HG02884 (cell line): Measurements from ENCODE around the gene UGCG.
"Not testable (repeated sequence)": the region's sequence is repeated elsewhere in the genome, so short reads cannot be mapped to it uniquely, and the experiment has no call there.

Experiments
- ATAC-seq: cut with Tn5 transposase; IDR thresholded peaks from one replicate; pipeline ENCODE4 v1.9.1; 2021; ENCODE audit warnings: mild to moderate bottlenecking, moderate library complexity; ENCODE audit not compliant: unreplicated experiment

Gene UGCG

DNA sequence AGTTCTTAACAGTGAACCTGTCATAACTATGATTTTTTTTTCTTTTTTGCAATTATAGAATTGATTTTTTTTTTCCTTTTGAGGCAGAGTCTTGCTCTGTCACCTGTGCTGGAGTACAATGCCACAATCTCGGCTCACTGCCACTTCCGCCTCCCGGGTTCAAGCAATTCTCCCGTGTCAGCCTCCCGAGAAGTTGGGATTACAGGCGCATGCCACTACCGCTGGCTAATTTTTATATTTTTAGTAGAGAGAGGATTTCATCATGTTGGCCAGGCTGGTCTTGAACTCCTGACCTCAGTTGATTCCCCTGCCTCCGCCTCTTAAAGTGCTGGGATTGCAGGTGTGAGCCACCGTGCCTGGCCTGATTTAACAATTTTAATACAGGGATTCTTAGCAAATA lies 21.4 kb downstream of the UGCG start:
- ATAC-seq = no peak

DNA sequence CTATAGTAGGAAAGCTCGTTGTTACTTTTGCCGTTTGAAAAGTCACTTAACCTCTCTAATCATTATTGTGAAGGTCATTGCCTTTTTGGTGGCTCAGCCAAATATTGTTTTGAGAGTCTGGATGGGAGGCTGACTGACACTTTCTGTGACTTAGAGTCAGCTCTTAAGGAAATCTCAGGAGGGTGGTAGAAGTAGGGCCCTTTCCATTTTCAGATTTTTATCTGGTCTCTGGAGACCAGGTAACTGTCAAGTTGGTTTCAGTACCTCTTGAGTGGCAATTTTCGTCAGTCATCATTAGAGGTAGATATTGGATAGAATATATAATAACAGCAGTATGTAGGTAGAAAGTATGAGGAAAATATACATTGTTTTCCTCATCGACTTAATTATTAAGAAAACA lies 23.3 kb downstream of the UGCG start:
- no peak for ATAC-seq

DNA sequence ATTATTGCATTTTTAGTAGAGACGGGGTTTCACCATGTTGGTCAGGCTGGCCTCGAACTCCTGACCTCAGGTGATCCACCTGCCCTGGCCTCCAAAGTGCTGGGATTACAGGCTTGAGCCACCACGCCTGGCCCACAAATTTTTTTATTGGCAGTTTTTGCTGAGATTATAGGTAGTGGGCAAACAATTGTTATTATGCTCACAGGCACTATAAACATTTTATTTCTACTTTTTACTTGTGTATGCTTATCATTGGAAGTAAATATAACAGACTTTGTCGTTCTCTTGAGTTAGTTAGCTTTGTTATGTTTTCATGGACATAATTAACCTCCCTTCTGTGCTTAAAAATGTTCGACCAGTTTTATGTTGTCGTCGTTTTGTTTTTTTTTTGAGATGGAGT lies 23.9 kb downstream of the UGCG start:
- no peak for ATAC-seq

DNA sequence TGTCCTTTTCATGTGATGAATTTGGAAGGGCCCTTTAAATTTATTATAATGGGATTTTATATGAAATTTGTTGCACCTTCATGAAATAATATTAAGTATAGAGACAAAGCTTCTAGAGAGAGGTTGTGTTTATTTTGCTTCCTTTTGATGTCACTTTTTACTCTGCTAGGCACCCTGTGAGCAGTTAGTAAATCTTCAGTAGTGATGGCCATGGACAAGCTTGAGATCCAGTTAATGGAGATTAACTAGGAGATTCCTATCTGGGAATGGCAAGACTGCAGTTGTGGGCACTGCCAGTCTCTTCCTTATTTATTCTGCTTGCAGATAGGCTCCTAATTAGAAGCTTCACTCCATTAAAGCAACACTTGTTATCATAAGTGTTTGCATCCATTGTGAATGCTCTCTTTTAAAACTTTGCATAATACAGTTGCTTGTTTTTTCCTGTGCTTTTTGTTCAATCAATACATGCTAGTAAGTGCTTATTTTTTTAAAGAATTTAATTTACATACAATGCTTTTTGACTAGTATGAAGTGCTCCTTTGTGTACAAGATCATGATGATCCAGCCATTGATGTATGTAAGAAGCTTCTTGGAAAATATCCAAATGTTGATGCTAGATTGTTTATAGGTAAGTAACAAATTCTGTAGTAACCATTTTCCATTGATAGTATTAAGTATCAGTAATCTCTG lies 25.9 kb downstream of the UGCG start:
- ATAC-seq = no peak

DNA sequence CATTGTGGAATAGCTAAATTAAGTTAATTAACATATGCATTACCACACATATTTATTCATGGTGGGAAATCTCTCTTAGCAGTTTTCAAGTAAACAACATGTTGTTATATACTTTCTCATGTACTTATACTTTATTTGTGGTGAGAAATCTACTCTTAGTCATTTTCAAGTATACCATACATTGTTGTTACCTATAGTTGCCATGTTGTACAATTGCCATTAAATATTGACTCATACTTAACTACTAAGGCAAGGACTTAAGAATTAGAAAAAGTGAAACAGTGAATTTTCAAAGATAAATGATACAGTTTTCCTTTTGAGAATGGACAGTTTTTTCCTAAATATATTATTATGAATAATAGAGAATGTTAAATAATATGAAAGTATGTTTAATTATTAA lies 27.7 kb downstream of the UGCG start:
- ATAC-seq = no peak

DNA sequence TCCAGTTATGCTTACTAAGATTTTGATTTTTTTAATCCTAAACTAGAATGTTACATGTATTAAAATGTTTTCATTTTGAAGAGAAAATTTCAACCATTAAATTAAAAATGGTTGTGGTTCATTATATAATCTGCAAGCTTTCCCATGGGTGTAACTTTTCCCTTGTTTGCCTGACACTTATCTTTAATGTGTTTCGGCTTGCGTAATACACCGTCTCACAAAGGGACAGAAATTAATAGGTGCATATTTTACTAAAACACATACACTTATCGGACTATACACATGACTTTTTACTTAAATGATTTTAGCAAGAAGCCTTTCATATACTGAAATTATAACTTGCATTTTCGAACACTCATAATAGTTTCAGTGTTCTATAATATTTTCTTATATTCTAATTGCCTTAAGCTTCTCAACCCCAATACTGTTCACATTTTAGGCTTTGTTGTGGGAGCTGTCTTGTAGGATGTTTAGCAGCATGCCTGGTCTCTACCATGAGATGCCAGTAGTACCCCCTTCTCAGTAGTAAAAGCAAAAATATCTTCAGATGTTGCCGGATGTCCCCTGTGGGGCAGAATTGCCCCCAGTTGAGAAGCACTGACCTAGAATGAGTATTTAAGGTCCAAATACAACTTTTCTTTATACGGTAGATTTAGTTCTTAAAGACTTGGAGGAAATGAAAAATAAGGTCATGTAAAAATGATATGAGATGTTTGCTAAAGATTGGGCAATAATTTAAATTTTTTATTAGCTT lies 28.6 kb downstream of the UGCG start:
- no peak for ATAC-seq

DNA sequence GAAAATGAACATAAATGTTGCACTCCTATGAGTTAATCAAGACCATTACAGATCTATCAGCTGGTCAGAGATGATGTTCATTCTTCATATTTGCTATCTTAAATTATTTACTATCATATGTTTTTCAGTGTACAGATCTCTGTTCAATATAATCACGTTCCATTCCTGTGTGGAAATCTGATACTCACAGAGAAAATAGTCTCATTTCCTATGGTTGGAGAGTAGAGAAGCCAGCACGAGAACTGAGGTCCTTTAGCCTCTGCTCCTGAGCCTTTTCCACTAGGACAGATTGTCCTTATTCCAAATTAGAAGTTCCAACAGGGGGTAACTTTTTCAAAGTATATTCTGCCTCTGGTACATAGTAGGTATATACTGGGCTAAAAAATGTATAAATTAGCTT lies 29.2 kb downstream of the UGCG start:
- ATAC-seq = no peak

DNA sequence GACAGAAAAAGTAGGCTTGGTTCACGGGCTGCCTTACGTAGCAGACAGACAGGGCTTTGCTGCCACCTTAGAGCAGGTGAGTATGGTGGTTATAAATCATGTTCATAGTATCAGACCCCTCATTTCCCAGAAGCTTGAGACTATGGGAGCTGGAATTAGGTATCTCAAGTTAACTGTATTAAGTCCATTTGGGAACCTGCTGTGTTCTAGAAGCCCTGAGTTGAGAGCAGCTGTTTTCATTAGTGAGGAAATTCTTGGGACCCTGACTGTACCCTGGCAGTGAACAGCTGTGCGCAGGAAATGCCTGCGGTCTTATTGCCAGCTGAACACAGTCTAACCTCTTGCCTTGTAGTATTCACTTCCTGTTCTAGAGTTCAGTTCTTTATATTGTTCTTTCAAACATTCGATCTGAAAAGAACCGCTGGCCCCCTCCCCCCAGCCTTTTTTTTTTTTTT lies 29.8 kb downstream of the UGCG start:
- peak; percentile 94 for ATAC-seq

DNA sequence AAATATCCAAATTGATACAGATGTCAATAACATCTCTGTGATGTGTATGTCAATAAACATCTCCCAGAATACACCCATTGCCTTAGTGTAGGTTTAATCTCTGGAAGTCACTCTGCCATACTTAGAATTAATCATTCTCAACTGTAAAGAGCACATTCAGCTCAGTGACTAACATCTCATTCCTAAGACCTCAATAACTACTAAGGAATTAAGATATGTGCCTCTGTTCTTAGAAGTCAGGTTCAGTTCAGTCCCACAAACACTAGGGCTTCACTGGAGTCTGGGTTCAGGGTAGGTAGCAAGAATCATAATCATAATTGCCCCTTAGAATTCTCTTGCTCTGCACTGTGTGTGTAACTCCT lies 31.7 kb downstream of the UGCG start:
- no peak for ATAC-seq

DNA sequence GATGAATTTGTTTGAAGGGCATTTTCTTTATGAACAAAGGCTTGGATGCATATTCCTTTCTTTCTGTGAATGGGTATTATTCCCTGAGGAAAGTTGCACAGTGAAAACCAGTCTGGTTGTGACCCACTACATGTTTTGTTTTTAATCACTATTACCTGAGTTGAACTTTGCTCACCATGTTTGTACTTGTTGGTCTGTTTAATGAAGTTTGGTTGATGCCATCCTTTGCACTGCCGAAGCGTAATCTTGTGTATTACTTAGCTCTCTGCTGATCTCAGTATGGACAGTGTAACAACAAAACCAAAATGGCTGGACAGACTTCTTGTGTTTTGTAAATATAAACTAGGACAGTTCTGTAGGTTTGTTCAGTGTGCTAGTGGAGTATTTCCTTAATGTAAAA lies 38.1 kb downstream of the UGCG start:
- ATAC-seq = no peak

DNA sequence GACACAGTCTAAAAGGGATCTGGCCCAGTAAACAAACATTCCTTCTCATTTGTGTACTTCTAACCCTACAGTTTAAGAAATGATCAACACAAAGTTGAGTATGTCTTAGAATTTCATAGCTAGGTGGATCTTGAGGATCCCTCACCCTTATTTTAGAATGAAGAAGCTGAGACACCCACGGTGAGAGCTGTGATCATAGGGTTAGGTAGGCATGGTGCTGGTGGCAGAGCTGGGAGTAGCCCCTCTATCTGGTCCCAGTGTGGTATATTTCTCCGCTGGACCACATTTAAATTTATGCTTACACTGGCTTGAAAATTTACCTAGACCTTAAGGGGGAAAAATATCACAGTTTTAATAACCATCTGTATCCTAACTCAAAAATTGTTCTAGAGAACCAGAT lies 39.8 kb downstream of the UGCG start:
- ATAC-seq = no peak

DNA sequence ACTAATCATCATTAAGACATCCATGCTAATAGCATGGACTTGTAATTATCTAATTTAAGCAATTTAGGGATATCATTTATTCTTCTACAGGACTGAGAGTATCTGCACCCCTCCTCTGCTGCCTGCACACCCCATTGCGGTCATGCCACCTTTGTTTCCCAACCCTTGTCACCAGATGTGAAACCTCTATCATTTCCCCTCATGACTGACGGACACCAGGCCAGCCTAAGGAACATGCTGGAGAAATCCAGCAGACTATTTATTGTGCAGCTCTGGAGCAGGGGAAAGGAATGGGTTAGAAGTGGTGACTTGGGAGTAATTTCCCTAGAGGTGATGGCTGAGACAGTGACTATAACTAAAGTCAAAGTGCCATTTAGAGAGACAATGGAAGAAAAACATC lies 40.7 kb downstream of the UGCG start:
- ATAC-seq = no peak

DNA sequence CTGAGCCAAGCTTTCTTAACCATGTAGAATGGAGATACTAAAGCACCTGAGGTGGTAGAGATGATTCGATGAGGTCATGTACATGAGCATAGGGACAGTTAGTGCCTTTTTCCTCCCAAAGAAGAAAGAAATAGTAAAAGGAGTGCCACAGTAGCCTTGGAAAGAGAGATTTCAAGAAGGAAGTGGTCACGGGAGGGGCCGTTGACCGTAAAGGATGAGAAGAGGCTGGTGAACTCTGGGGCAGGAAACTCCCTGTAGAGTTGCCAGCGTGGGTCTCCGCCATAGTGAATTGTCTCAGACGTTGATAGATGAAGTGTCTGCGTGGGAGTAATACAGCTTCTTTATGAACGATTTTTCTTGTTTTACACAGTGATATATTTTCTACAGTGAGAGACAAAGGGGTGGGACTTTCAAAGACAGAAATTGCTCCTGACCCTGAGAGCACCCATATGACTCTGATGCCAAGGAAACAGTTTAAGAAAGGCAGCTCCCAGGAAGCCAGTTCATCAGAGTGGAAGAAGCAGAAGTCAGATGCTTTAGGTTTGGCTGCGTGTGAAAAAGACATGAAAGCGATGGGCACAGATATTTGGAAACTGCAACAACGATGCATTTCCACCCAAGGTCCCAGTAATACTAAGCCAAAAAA lies 41.3 kb downstream of the UGCG start:
- no peak for ATAC-seq

DNA sequence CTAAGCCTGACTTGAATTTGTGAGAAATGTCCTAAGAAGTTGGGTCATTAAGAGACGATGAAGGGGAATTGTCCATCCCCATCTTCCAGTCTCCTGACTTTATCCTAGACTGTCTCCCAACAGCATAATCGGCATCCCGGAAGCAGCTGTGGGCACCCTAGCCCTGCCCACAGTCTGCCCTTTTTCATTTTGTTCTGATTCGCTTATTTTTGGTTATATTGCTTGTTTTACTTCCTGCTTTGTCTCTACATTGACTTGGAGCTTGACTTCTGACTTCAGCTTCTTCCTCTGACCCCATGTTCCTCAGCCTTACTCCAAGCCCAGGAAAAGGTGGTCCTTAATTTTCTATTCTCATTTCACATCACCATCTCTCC lies 41.8 kb downstream of the UGCG start:
- no peak for ATAC-seq

DNA sequence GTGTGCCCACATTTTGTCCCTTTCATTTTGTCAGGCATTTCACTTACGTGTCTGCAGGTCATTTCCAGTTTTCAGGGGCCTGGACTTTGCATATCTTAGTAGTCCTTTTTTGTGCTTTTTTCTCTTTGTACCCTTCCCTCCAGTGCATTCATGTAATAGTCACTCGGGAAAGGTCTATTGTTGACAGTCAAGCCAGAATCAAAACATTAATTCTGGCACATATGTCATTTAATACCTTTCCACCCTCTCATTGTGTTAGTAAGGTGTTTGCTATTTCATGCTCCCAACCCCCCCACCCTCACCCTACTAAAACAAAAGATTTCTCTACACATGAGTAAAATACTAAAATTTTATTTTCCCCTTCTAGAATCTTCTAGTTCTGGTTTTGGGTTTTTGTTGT lies 42.7 kb downstream of the UGCG start:
- ATAC-seq = no peak

DNA sequence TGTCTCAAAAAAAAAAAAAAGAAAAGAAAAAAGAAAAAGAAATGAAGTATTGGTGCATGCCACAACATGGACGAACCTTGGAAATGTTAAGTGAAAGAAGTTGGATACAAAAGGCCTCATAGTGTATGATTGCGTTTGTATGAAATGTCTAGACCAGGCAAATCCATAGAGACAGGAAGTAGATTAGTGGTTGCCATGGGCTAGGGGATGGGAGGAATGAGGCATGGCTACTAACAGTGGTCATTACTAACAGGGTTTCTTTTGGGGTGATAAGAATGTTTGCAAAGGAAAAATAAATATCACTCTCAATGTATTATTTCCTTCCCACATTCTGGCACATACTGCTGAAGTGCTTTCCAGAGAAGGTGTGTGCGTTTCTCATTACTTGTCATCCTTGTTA lies 44.1 kb downstream of the UGCG start:
- no peak for ATAC-seq

DNA sequence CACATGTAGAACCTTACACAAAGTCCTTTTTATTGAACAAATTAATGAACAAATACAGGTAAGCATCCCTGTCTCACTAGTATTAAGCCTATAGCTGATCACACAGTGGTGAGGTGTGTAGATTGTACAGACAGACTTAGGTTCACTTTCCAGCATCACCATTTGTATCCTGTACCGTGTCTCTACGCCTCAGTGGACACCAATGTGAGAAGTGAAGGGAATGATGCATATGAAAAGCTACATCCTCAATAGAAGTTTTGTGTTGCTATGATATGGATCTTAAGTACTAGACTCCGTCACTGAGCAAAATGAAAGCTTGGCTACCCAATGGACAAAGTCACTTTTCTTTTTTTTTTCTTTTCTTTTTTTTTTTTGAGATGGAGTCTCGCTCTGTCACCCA lies 46.6 kb downstream of the UGCG start:
- no peak for ATAC-seq

DNA sequence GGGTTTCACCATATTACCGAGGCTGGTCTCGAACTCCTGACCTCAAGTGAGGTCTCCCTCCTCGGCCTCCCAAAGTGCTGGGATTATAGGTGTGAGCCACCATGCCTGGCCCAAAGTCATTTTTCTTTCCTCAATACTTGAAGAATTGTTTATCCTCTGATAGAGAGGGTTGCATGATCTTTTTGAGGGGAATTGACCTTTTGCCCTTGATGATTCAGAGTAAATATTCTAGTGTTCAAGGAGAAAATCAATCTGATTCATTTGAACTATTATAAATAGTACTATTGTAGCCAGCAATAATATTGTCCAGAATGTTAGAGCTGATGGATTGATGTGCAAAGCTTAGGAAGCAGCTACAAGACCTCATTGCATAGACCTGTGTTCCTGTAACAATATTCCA lies 47.1 kb downstream of the UGCG start:
- ATAC-seq = no peak

DNA sequence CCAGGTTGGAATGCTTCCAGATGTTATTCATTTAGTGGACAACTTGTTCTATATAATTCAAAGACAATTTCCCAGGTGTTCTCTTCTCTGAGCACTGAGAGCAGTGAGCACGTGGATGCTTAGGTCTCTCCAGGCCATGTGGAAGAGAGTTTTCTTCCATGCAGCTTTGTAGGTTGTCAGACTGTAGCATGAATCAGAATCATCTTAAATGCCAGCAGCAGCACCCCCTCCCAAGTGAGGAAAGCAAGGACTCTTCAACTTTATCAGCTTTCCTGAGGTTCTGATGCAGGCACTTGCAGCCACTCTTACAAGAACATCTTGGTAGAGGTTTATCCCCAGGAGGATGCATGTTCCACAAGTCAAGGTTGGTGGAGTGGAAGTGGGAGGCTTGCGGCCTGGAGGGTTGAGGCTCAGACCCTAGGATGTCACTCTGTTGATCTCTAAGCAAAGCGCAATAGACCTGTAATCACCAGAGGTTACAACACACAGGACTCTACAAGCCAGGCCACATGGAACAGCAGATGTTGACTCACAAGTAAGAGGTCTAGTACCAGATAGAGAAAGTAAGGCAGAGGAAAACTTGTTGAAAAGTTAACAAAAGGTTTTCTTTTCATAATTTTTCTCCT lies 47.7 kb downstream of the UGCG start:
- ATAC-seq = no peak

DNA sequence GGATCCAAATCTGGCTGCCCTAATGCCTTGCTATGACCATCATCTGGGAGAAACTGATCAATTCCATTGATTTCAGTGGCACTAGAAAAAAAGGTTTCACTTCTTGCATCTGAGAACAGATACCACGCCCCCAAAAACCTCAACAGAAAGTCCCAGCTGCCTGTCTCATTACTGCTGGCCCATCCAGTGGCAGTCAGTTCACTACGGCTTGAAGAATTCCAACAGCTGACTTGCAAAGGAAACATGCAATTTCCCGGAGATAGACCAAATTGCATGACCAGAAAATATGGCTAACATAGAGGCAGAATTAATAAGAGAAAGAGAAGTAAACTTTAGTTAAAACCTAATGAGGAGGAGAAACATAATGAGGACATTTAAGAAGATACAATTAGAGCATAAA lies 48.6 kb downstream of the UGCG start:
- ATAC-seq = no peak

DNA sequence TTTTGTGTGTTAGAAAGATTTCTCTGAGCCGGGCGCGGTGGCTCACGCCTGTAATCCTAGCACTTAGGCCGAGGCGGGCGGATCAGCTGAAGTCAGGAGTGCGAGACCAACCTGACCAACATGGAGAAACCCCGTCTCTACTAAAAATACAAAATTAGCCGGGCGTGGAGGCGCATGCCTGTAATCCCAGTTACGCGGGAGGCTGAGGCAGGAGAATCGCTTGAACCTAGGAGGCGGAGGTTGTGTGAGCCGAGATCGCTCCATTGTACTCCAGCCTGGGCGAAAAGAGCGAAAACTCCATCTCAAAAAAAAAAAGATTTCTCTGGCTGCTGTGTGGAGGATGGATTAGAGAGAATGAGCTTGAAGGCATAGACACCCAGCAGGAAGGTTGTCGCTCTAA lies 51.5 kb downstream of the UGCG start:
- not testable (repeated sequence) for ATAC-seq

DNA sequence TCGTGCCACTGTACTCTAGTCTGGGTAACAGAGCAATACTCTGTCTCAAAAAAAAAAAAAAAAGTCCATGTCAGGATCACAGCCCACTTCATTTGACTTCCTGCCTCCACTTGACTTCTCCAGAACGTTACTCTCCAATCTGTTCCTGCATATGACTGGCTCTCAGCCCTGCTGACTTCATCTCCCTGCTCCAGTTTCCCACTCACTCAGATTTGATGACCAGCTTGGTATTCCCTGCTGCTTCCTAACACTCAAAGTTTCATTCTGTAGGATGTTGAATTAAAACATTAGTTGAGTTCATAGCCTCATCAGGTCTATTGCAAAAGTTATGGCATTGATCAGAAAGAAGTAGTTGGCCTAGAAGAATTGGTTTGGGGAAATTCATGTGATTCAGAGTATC lies 52.3 kb downstream of the UGCG start:
- ATAC-seq = no peak
